ENCODE results near the gene TRIM45.

Gene TRIM45

DNA sequence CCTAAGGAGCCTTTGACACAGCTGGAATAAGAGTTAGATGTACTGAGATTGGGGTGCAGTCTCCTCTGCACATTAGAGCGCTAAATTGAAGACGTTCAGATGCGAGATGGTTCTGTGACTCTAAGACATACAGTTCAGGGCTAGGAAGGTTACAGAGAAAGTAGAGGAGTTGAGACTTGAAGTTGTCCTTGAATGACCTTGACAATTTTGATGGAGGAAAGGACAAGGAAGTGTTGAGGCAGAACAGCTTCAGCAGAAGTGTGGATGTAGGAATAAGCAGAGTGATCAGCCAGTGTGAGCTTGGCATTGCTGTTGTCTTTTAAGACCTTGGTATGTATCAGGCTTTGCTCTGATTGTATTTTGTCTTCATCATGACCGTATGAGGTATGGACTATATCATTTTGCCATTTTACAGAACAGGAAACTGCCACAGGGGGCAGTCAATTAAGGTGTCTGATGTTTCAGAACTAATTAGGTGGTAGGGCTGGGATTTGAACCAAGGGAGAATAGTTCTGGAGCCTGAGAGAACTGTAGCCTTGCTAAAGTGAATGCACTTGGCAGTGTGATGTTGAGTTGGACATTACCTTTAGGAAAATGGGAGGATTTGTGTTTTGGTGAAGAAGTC, 52.2 kb downstream of the TRIM45 start:
- Histone ChIP-seq H3K27me3 (ENCODE audit: low read length) (no peaks in the 10 kb centered on the region), H3K4me2 (ENCODE audit: low read depth, low read length, poor library complexity, severe bottlenecking) (no peak overlapping the region), H3K27ac (ENCODE audit: low read depth, low read length) (no peak overlapping the region), H3K36me3 (ENCODE audit: low read length) (peaks cover 48% of the 10 kb centered on the region), H3F3A (ENCODE audit: insufficient read depth) (no peaks in the 10 kb centered on the region), H3K9me2 (replicated peaks; ENCODE audit: insufficient read depth, low read length) (no peaks in the 10 kb centered on the region), H3K9ac (ENCODE audit: low read length) (no peak overlapping the region), H2AFZ (ENCODE audit: low read depth, low read length, severe bottlenecking) (no peak overlapping the region), H3K79me2 (ENCODE audit: insufficient read depth, low read length) (peaks cover 71% of the 10 kb centered on the region), H4K20me1 (ENCODE audit: low read depth, low read length) (peaks cover 4% of the 10 kb centered on the region; the same call in 1 of the 2 replicates), H3K9me3 (ENCODE audit: insufficient read depth, low read length) (no peaks in the 10 kb centered on the region), H3K4me3 (ENCODE audit: insufficient read depth, low read length, poor library complexity, severe bottlenecking) (no peak overlapping the region)
- no peak for TF ChIP-seq EZH2phosphoT487 (conservative IDR thresholded peaks at IDR 0.05; ENCODE audit: low read length)
- TF ChIP-seq, protein P1, sequence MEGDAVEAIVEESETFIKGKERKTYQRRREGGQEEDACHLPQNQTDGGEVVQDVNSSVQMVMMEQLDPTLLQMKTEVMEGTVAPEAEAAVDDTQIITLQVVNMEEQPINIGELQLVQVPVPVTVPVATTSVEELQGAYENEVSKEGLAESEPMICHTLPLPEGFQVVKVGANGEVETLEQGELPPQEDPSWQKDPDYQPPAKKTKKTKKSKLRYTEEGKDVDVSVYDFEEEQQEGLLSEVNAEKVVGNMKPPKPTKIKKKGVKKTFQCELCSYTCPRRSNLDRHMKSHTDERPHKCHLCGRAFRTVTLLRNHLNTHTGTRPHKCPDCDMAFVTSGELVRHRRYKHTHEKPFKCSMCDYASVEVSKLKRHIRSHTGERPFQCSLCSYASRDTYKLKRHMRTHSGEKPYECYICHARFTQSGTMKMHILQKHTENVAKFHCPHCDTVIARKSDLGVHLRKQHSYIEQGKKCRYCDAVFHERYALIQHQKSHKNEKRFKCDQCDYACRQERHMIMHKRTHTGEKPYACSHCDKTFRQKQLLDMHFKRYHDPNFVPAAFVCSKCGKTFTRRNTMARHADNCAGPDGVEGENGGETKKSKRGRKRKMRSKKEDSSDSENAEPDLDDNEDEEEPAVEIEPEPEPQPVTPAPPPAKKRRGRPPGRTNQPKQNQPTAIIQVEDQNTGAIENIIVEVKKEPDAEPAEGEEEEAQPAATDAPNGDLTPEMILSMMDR (IDR thresholded peaks at IDR 0.05; ENCODE audit: insufficient read depth, low read length, poor library complexity, severe bottlenecking): no peak

DNA sequence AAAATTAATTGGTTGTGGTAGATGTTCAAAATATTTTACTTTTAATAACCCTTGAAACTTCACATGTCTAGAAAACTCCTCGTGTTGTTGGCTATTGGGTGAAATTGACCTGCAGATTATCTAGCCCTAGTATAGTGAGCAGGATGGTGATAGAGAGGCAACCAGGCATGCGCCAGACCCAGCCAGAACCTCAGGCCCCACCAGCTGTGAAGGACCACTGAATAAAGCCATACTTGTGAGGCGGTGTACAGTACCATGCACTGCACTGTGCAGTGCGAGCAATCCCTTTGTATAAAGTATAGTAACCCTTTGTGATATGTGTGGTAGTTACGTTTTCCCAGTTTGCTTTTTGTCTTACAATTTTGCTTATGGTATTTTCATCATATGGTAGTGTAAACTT, 53.0 kb downstream of the TRIM45 start:
- Histone ChIP-seq H3K9me2 (replicated peaks; ENCODE audit: insufficient read depth, low read length) (no peaks in the 10 kb centered on the region), H3K27ac (ENCODE audit: low read depth, low read length) (no peak overlapping the region), H3K4me3 (ENCODE audit: insufficient read depth, low read length, poor library complexity, severe bottlenecking) (no peak overlapping the region), H2AFZ (ENCODE audit: low read depth, low read length, severe bottlenecking) (no peak overlapping the region), H3K4me2 (ENCODE audit: low read depth, low read length, poor library complexity, severe bottlenecking) (no peak overlapping the region), H3K79me2 (ENCODE audit: insufficient read depth, low read length) (peaks cover 79% of the 10 kb centered on the region), H3F3A (ENCODE audit: insufficient read depth) (no peaks in the 10 kb centered on the region), H3K9ac (ENCODE audit: low read length) (no peak overlapping the region), H3K9me3 (ENCODE audit: insufficient read depth, low read length) (no peaks in the 10 kb centered on the region), H4K20me1 (ENCODE audit: low read depth, low read length) (peaks cover 4% of the 10 kb centered on the region; the same call in 1 of the 2 replicates), H3K36me3 (ENCODE audit: low read length) (peaks cover 45% of the 10 kb centered on the region), H3K27me3 (ENCODE audit: low read length) (no peaks in the 10 kb centered on the region)
- no peak for TF ChIP-seq EZH2phosphoT487 (conservative IDR thresholded peaks at IDR 0.05; ENCODE audit: low read length)
- TF ChIP-seq, protein P1 (IDR thresholded peaks at IDR 0.05; ENCODE audit: insufficient read depth, low read length, poor library complexity, severe bottlenecking): no peak

- Histone ChIP-seq H4K20me1 (ENCODE audit: low read depth, low read length) (peaks cover 4% of the 10 kb centered on the region; the same call in 1 of the 2 replicates), H3K27me3 (ENCODE audit: low read length) (no peaks in the 10 kb centered on the region), H3K9me3 (ENCODE audit: insufficient read depth, low read length) (no peaks in the 10 kb centered on the region), H3K4me2 (ENCODE audit: low read depth, low read length, poor library complexity, severe bottlenecking) (no peak overlapping the region), H3K4me3 (ENCODE audit: insufficient read depth, low read length, poor library complexity, severe bottlenecking) (no peak overlapping the region), H2AFZ (ENCODE audit: low read depth, low read length, severe bottlenecking) (no peak overlapping the region), H3K9ac (ENCODE audit: low read length) (no peak overlapping the region), H3K79me2 (ENCODE audit: insufficient read depth, low read length) (peaks cover 79% of the 10 kb centered on the region), H3F3A (ENCODE audit: insufficient read depth) (no peaks in the 10 kb centered on the region), H3K9me2 (replicated peaks; ENCODE audit: insufficient read depth, low read length) (no peaks in the 10 kb centered on the region), H3K27ac (ENCODE audit: low read depth, low read length) (no peak overlapping the region), H3K36me3 (ENCODE audit: low read length) (peaks cover 45% of the 10 kb centered on the region)
- TF ChIP-seq EZH2phosphoT487 (conservative IDR thresholded peaks at IDR 0.05; ENCODE audit: low read length): no peak
- TF ChIP-seq, protein P1 (IDR thresholded peaks at IDR 0.05; ENCODE audit: insufficient read depth, low read length, poor library complexity, severe bottlenecking): no peak
Measured at GRCh38 chr1:117067533-117068370, 53.8 kb downstream of the TRIM45 start.

Measured in SU-DHL-6 (cell line).